Spleen (tissue), 11 donors: ENCODE results near the gene MVB12A. TPM values are rescaled to one million over a fixed set of nuclear protein-coding genes. Genes with fewer than 3 reads are reported as not detected.

ENCODE experiments used
- DNase-seq: peaks from one replicate; pipeline ENCODE4 v3.0.0-alpha.2; 2020
- H3K27ac ChIP-seq, 8 donors: fragments of 200-600 bp; sonication (generic) in 7 of 8; 1 replicate in 4 of 8; 2 replicates in 4 of 8; pipeline versions ENCODE4 v1.5.0 to v1.8.0; 2016 to 2021; ENCODE audit warnings: inconsistent platforms in 4 of 8, mild to moderate bottlenecking in 4 of 8, moderate library complexity in 1 of 8
- H3K27me3 ChIP-seq, 7 donors: fragments of 200-600 bp; sonication (generic) in 6 of 7; replicated peaks in 1 of 7; 1 replicate in 4 of 7; 2 replicates in 3 of 7; pipeline versions ENCODE4 v1.5.0 to v1.8.0; 2016 to 2021; ENCODE audit warnings: inconsistent platforms in 3 of 7, mild to moderate bottlenecking in 1 of 7
- H3K36me3 ChIP-seq, 6 donors: fragments of 200-600 bp; sonication (generic) in 5 of 6; 1 replicate in 4 of 6; 2 replicates in 2 of 6; pipeline versions ENCODE4 v1.5.0 to v1.8.0; 2016 to 2021; ENCODE audit warnings: inconsistent platforms in 2 of 6
- H3K4me1 ChIP-seq, 6 donors: fragments of 200-600 bp; sonication (generic) in 5 of 6; 1 replicate in 3 of 6; 2 replicates in 3 of 6; pipeline versions ENCODE4 v1.5.0 to v1.8.0; 2016 to 2021; ENCODE audit warnings: inconsistent platforms in 3 of 6
- H3K4me3 ChIP-seq, 8 donors: fragments of 200-600 bp; sonication (generic) in 7 of 8; 1 replicate in 4 of 8; 2 replicates in 4 of 8; pipeline versions ENCODE4 v1.5.0 to v1.8.0; 2016 to 2021; ENCODE audit warnings: inconsistent platforms in 4 of 8, mild to moderate bottlenecking in 4 of 8, moderate library complexity in 2 of 8
- H3K9me3 ChIP-seq, 8 donors: fragments of 200-600 bp; sonication (generic) in 7 of 8; 1 replicate in 4 of 8; 2 replicates in 4 of 8; pipeline versions ENCODE4 v1.5.0 to v1.8.0; 2016 to 2021; ENCODE audit warnings: inconsistent platforms in 4 of 8
- POLR2A ChIP-seq, 3 donors: fragments of 450-650 bp; IDR thresholded peaks; one replicate each; pipeline ENCODE4 v1.5.1; 2017; ENCODE audit warnings: antibody characterized with exemption in 3 of 3, mild to moderate bottlenecking in 1 of 3
- POLR2AphosphoS5 ChIP-seq, 3 donors: sonication (generic); formaldehyde crosslinking; IDR thresholded peaks; one replicate each; pipeline ENCODE4 v1.5.1; 2017; ENCODE audit warnings: antibody characterized with exemption in 3 of 3
- WGBS, 5 donors: extraction: QIAGEN DNeasy Blood & Tissue Kit in 3 of 5; methylation state at CpG; one replicate each; pipeline versions ENCODE4 v1.1.5 to v1.1.7; 2013 to 2018; 5-methylcytosine and 5-hydroxymethylcytosine counted together
- intact Hi-C: fragments of 100-400 bp; cut with DNase I; formaldehyde crosslinking; loops from one replicate; pipeline ENCODE4 v1.15.0; 2023; ENCODE audit warnings: low total_unique reads
- polyA plus RNA-seq, 3 donors: library from polyadenylated mRNA; stranded (reverse); fragments of 200-250 nt; gene quantifications; one replicate each; pipeline ENCODE4 v1.2.1, GENCODE V29; 2013
- total RNA-seq, 7 donors: library from RNA; depleted of rRNA in 3 of 7; stranded (reverse); fragments of >200 nt in 3 of 7; fragmentation: NEBNext Ultra II Directional in 4 of 7; extraction: Animal tissue kit (Norgen Biotek cat#: 25700) in 4 of 7; gene quantifications; one replicate each; pipeline versions ENCODE4 v1.1.0 to v1.2.1, GENCODE V29; 2016 to 2021
- TF ChIP-seq, protein P1 (sequence below), 11 experiments: fragments of 200-600 bp in 7 of 11; fragments of 450-650 bp in 4 of 11; sonication (generic) in 4 of 11; IDR thresholded peaks in 8 of 11; conservative IDR thresholded peaks in 3 of 11; 1 replicate in 7 of 11; 2 replicates in 4 of 11; pipeline versions ENCODE4 v1.4.0 to v1.8.0; 2016 to 2021; ENCODE audit warnings: antibody characterized with exemption in 11 of 11, inconsistent platforms in 4 of 11, mild to moderate bottlenecking in 1 of 11
- donor health status: healthy with polysubstance abuse.
- donor health status: DM: no; HTN: no; CAD: no; lungs with moderate emphysema.
- donor health status: DM: no; HTN: no; CAD: no.
- donor health status: Bipolar disorder and iron deficiency.
- donor health status: healthy.
- donor health status: DM: no; HTN: no; CAD: no.
- donor health status: DM: yes; HTN: yes; CAD: no.

MVB12A gene
- total and polyA plus RNA-seq, 10 donors, result 31.7 to 62.0 (median 39.9) TPM

GRCh38 chr19:17455308-17456123 lies 35.7 kb downstream of the MVB12A start:
- peaks cover 0 to 99% (median 54%) of the 10 kb centered on the region in 7 donors for H3K27me3 ChIP-seq
- intact Hi-C loops, result no loop called here
- DNase-seq, result no peak

DNA sequence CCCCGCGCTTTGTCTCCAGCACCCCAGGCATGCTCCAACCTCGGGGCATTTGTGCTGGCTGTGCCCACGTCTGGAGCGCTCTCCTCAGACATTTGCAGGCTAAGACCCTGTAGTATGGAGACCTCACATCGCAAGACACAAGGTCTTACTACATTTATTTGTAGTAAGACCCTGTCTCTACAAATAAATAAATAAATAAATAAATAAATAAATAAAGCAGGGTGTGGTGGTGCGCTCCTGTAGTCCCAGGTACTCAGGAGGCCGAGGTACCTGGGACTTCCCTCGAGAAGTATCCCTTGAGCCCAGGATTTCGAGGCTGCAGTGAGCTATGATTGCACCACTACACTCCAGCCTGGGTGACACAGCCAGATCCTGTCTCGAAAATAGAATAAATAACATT lies 36.3 kb downstream of the MVB12A start:
- intact Hi-C loops, result no loop called here
- no peaks in the 10 kb centered on the region for H3K9me3 ChIP-seq
- DNase-seq, result no peak
- H3K4me3 ChIP-seq, result no peak overlapping the region
- H3K36me3 ChIP-seq, result no peaks in the 10 kb centered on the region
- peaks cover 0 to 100% (median 54%) of the 10 kb centered on the region in 7 donors for H3K27me3 ChIP-seq
- TF ChIP-seq, protein P1, sequence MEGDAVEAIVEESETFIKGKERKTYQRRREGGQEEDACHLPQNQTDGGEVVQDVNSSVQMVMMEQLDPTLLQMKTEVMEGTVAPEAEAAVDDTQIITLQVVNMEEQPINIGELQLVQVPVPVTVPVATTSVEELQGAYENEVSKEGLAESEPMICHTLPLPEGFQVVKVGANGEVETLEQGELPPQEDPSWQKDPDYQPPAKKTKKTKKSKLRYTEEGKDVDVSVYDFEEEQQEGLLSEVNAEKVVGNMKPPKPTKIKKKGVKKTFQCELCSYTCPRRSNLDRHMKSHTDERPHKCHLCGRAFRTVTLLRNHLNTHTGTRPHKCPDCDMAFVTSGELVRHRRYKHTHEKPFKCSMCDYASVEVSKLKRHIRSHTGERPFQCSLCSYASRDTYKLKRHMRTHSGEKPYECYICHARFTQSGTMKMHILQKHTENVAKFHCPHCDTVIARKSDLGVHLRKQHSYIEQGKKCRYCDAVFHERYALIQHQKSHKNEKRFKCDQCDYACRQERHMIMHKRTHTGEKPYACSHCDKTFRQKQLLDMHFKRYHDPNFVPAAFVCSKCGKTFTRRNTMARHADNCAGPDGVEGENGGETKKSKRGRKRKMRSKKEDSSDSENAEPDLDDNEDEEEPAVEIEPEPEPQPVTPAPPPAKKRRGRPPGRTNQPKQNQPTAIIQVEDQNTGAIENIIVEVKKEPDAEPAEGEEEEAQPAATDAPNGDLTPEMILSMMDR (IDR thresholded peaks at IDR 0.05 in 8 of 11, conservative IDR thresholded peaks at IDR 0.05 in 3 of 11), result no peak
- no peak for TF ChIP-seq POLR2AphosphoS5 (IDR thresholded peaks at IDR 0.05)
- TF ChIP-seq POLR2A (IDR thresholded peaks at IDR 0.05), result no peak
- H3K4me1 ChIP-seq, result peaks cover 0 to 18% (median 8%) of the 10 kb centered on the region in 6 donors
- H3K27ac ChIP-seq, result no peak overlapping the region
- 70 to 80% (median 75%) methylated on average over 11 of the region's 11 CpGs for WGBS, 5 donors

More at GRCh38 chr19:17455308-17456123, 35.7 kb downstream of the MVB12A start:
- Histone ChIP-seq H3K4me1 (peaks cover 0 to 18% (median 8%) of the 10 kb centered on the region in 6 donors), H3K4me3 (no peak overlapping the region), H3K9me3 (no peaks in the 10 kb centered on the region), H3K27ac (no peak overlapping the region), H3K36me3 (no peaks in the 10 kb centered on the region)
- TF ChIP-seq POLR2AphosphoS5 (IDR thresholded peaks at IDR 0.05) (no peak), POLR2A (IDR thresholded peaks at IDR 0.05) (no peak)
- TF ChIP-seq, protein P1 (IDR thresholded peaks at IDR 0.05 in 8 of 11, conservative IDR thresholded peaks at IDR 0.05 in 3 of 11), result no peak
- WGBS, 5 donors, result 18 to 45% (median 19%) methylated on average over 8 to 58 of the region's 58 CpGs

GRCh38 chr19:17457616-17458015 lies 37.8 kb downstream of the MVB12A start:
- Histone ChIP-seq H3K36me3 (no peaks in the 10 kb centered on the region), H3K4me1 (peaks cover 0 to 18% (median 8%) of the 10 kb centered on the region in 6 donors), H3K27ac (no peak overlapping the region), H3K27me3 (peaks cover 0 to 99% (median 54%) of the 10 kb centered on the region in 7 donors), H3K9me3 (no peaks in the 10 kb centered on the region), H3K4me3 (no peak overlapping the region)
- 58 to 67% (median 64%) methylated on average over 6 of the region's 6 CpGs for WGBS, 5 donors
- no peak for TF ChIP-seq POLR2A (IDR thresholded peaks at IDR 0.05)
- no peak for TF ChIP-seq POLR2AphosphoS5 (IDR thresholded peaks at IDR 0.05)
- TF ChIP-seq, protein P1 (IDR thresholded peaks at IDR 0.05 in 8 of 11, conservative IDR thresholded peaks at IDR 0.05 in 3 of 11), result no peak
- no peak for DNase-seq
- intact Hi-C loops, result no loop called here

GRCh38 chr19:17458970-17459369 lies 39.1 kb downstream of the MVB12A start:
- no peak for DNase-seq
- no peak overlapping the region for H3K4me3 ChIP-seq
- peaks cover 0 to 11% (median 5%) of the 10 kb centered on the region in 6 donors for H3K4me1 ChIP-seq
- TF ChIP-seq, protein P1 (IDR thresholded peaks at IDR 0.05 in 8 of 11, conservative IDR thresholded peaks at IDR 0.05 in 3 of 11), result no peak
- 81 to 87% (median 84%) methylated on average over 3 of the region's 3 CpGs for WGBS, 5 donors
- no peaks in the 10 kb centered on the region for H3K36me3 ChIP-seq
- intact Hi-C loops, result no loop called here
- H3K27ac ChIP-seq, result no peak overlapping the region
- H3K27me3 ChIP-seq, result peaks cover 0 to 87% (median 54%) of the 10 kb centered on the region in 7 donors
- no peaks in the 10 kb centered on the region for H3K9me3 ChIP-seq
